CD4-positive, alpha-beta T cell (primary cell): ENCODE results near the gene ZNF423. TPM values are rescaled to one million over a fixed set of nuclear protein-coding genes. Genes with fewer than 3 reads are reported as not detected.
A peak's percentile ranks its signal among the peaks of the same experiment; 100 is the strongest.

Experiments used
- ATAC-seq: fragments of 200-7000 bp; cut with Tn5 transposase; one replicate; pipeline ENCODE4 v1.10.0; 2022; ENCODE audit warnings: mild to moderate bottlenecking; ENCODE audit not compliant: poor library complexity
- CTCF ChIA-PET: fragments of 350-600 bp; sonication (Branson Sonifier 250); formaldehyde crosslinking; loops from one replicate; lab custom pipeline; 2021; ENCODE audit warnings: antibody characterized with exemption, inconsistent platforms; lab: Charles Lee
- POLR2A ChIA-PET: fragments of 350-600 bp; sonication (Branson Sonifier 250); formaldehyde crosslinking; loops from one replicate; lab custom pipeline; 2021; ENCODE audit warnings: antibody characterized with exemption, inconsistent platforms; lab: Charles Lee
- DNase-seq, 14 experiments: peaks; one replicate each; pipeline ENCODE4 v3.0.0-alpha.2; 2013 to 2020; ENCODE audit warnings: mixed read lengths in 2 of 14
- H3K27ac ChIP-seq, 2 donors: one replicate each; pipeline versions ENCODE4 v1.5.1 to v1.7.0; 2013; ENCODE audit warnings: low read length in 2 of 2, low read depth in 1 of 2, mild to moderate bottlenecking in 1 of 2
- H3K27me3 ChIP-seq, 2 experiments: 1 replicate in 1 of 2; 2 replicates in 1 of 2; pipeline versions ENCODE4 v1.6.1 to v1.7.0; 2013; ENCODE audit warnings: low read length in 2 of 2, control low read depth in 1 of 2, mild to moderate bottlenecking in 1 of 2, moderate library complexity in 1 of 2; ENCODE audit not compliant: insufficient read depth in 2 of 2, control insufficient read depth in 1 of 2
- H3K36me3 ChIP-seq: one replicate; pipeline ENCODE4 v1.6.1; 2013; ENCODE audit warnings: low read length, control low read depth; ENCODE audit not compliant: insufficient read depth
- H3K4me1 ChIP-seq: one replicate; pipeline ENCODE4 v1.6.1; 2013; ENCODE audit warnings: low read length, control low read depth; ENCODE audit not compliant: insufficient read depth
- H3K4me3 ChIP-seq: one replicate; pipeline ENCODE4 v1.5.1; 2013; ENCODE audit warnings: mild to moderate bottlenecking, low read length, moderate library complexity
- H3K9me3 ChIP-seq, 2 experiments: 1 replicate in 1 of 2; 2 replicates in 1 of 2; pipeline versions ENCODE4 v1.6.1 to v1.7.0; 2013; ENCODE audit warnings: low read length in 2 of 2, mild to moderate bottlenecking in 2 of 2, control low read depth in 1 of 2, moderate library complexity in 1 of 2; ENCODE audit not compliant: control insufficient read depth in 1 of 2, insufficient read depth in 1 of 2
- H3K27ac Mint-ChIP-seq: one replicate; pipeline ENCODE4 v1.8.0; 2020; ENCODE audit warnings: mixed read lengths
- H3K27me3 Mint-ChIP-seq: one replicate; pipeline ENCODE4 v1.8.0; 2021; ENCODE audit warnings: mixed read lengths
- H3K36me3 Mint-ChIP-seq: one replicate; pipeline ENCODE4 v1.8.0; 2021; ENCODE audit warnings: low read depth, mixed read lengths
- H3K4me1 Mint-ChIP-seq: one replicate; pipeline ENCODE4 v1.8.0; 2021; ENCODE audit warnings: low read depth, mixed read lengths
- H3K4me3 Mint-ChIP-seq: one replicate; pipeline ENCODE4 v1.8.0; 2020; ENCODE audit warnings: mild to moderate bottlenecking, mixed read lengths
- H3K9me3 Mint-ChIP-seq: one replicate; pipeline ENCODE4 v1.8.0; 2020; ENCODE audit warnings: mixed read lengths
- CTCF ChIP-seq: fragments of 200-600 bp; IDR thresholded peaks from one replicate; pipeline ENCODE4 v1.8.0; 2022; ENCODE audit warnings: antibody characterized with exemption, mild to moderate bottlenecking
- intact Hi-C, 2 experiments: fragments of 100-400 bp; cut with DNase I in 1 of 2; cut with micrococcal nuclease in 1 of 2; formaldehyde crosslinking; loops; one replicate each; pipeline versions ENCODE4 v1.15.1 to v1.9.0; 2023 to 2025; cut with DNase I, micrococcal nuclease
- total RNA-seq, 174 experiments: library from RNA in 2 of 174; stranded (reverse) in 2 of 174; gene quantifications; one replicate each; pipeline ENCODE4 v1.2.3 and lab custom pipeline; 2021 to 2026

Gene ZNF423
- total RNA-seq, 2 experiments from 2014 or later, result not detected

DNA sequence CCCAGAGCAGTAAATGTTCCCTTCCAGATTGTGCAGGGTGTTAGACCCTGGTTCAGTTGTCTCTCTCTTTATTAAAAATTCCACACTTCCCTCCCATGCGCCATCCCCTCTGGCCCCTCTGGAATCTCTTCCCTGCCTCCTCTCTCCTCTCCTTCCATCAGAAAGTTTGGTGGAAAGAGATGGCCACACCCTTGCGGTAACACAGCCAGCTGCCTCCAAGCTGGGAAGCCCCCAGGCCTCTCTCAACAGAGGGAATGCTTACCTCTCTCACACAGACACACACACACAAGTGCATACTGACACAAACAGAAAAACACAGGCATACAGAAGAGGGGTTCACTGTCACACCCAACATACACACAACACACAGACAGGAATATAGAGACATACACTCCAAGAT lies 261.8 kb downstream of the ZNF423 start:
- peaks cover 5% of the 10 kb centered on the region for H3K27me3 Mint-ChIP-seq
- peaks cover 7% of the 10 kb centered on the region for H3K4me1 ChIP-seq
- H3K36me3 Mint-ChIP-seq, result no peaks in the 10 kb centered on the region
- H3K4me3 Mint-ChIP-seq, result no peak overlapping the region
- no peak overlapping the region for H3K27ac ChIP-seq
- H3K36me3 ChIP-seq, result no peaks in the 10 kb centered on the region
- H3K9me3 ChIP-seq, result no peaks in the 10 kb centered on the region
- ChIA-PET POLR2A (no interaction called here), CTCF (no interaction called here)
- H3K4me3 ChIP-seq, result no peak overlapping the region
- no peaks in the 10 kb centered on the region for H3K9me3 Mint-ChIP-seq
- TF ChIP-seq CTCF, result no peak
- intact Hi-C loops, result no loop called here
- DNase-seq (no peak), ATAC-seq (no peak)
- H3K27ac Mint-ChIP-seq, result no peak overlapping the region
- peaks cover 3 to 9% of the 10 kb centered on the region in 2 experiments for H3K27me3 ChIP-seq
- peaks cover 21% of the 10 kb centered on the region for H3K4me1 Mint-ChIP-seq

DNA sequence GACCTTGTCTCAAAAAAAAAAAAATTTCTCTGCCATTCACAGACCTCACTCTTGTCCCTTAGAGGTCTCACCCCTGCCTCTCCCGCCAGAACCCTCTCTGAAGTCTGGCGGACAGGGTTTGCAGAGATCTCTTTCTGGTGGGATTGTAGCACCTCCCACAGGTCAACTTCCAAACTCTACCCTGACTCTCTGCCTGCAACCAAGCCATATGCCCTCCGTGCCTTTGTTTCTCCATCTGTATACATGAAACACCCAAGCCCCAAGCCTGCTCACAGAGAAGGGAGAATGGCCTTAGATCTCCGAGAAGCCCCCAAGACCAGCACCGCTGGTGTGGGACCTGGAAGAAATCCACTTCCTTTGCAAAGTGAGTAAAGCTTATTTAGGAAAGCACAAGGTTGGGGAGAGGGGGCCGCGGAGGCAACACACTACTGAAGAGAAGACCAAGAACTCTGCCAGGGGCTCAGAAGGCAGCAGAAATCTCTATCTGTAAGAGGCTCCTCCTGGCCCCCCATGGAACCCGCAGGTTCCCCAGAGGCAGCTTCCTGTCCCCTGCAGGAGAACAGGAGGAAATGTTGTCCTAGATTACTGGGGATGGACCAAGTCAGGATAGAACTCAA lies 262.4 kb downstream of the ZNF423 start:
- ChIA-PET CTCF (interaction anchor here (0.6 to 1.7 kb wide), 5 partner anchors 12 to 186 kb away, joined by 3 to 5 read pairs (median 4); no protein-coding TSS in a partner anchor), POLR2A (no interaction called here)
- no peak overlapping the region for H3K4me3 Mint-ChIP-seq
- no peaks in the 10 kb centered on the region for H3K9me3 Mint-ChIP-seq
- TF ChIP-seq CTCF, result no peak
- H3K27me3 Mint-ChIP-seq, result peaks cover 5% of the 10 kb centered on the region
- Histone ChIP-seq H3K36me3 (no peaks in the 10 kb centered on the region), H3K27ac (no peak overlapping the region), H3K4me1 (peaks cover 7% of the 10 kb centered on the region), H3K27me3 (peaks cover 3 to 9% of the 10 kb centered on the region in 2 experiments), H3K4me3 (no peak overlapping the region), H3K9me3 (no peaks in the 10 kb centered on the region)
- H3K4me1 Mint-ChIP-seq, result peaks cover 21% of the 10 kb centered on the region
- H3K27ac Mint-ChIP-seq, result no peak overlapping the region
- H3K36me3 Mint-ChIP-seq, result no peaks in the 10 kb centered on the region
- intact Hi-C loops, result loop anchor here (1.0 to 2.0 kb wide), 4 partner anchors 101 to 185 kb away; no protein-coding TSS in a partner anchor
- DNase-seq (no peak), ATAC-seq (no peak)

GRCh38 chr16:49592546-49593423 lies 263.1 kb downstream of the ZNF423 start:
- Histone ChIP-seq H3K27me3 (peaks cover 3 to 9% of the 10 kb centered on the region in 2 experiments), H3K9me3 (no peaks in the 10 kb centered on the region), H3K27ac (no peak overlapping the region), H3K36me3 (no peaks in the 10 kb centered on the region), H3K4me1 (peaks cover 7% of the 10 kb centered on the region), H3K4me3 (no peak overlapping the region)
- Mint-ChIP-seq H3K4me1 (peaks cover 21% of the 10 kb centered on the region), H3K27ac (no peak overlapping the region), H3K4me3 (no peak overlapping the region), H3K9me3 (no peaks in the 10 kb centered on the region), H3K27me3 (peaks cover 5% of the 10 kb centered on the region), H3K36me3 (no peaks in the 10 kb centered on the region)
- DNase-seq (peak; percentile 6 to 74 (median 26)), ATAC-seq (peak; percentile 74)
- peak; percentile 76 for TF ChIP-seq CTCF
- ChIA-PET CTCF (interaction anchor here (0.6 to 1.7 kb wide), 5 partner anchors 12 to 185 kb away, joined by 3 to 5 read pairs (median 4); no protein-coding TSS in a partner anchor), POLR2A (no interaction called here)
- intact Hi-C loops, result loop anchor here (1.0 to 2.0 kb wide), 4 partner anchors 100 to 184 kb away; no protein-coding TSS in a partner anchor
